T-cell (primary cell): ENCODE results near the gene AGXT. TPM values are rescaled to one million over a fixed set of nuclear protein-coding genes. Genes with fewer than 3 reads are reported as not detected.

Experiments used
- ATAC-seq, 4 experiments: fragments of 200-7000 bp in 3 of 4; fragments of 150-1000 bp in 1 of 4; cut with Tn5 transposase; replicated peaks in 1 of 4; 1 replicate in 3 of 4; 2 replicates in 1 of 4; pipeline ENCODE4 v1.10.0; 2021; ENCODE audit warnings: moderate library complexity in 3 of 4, mild to moderate bottlenecking in 2 of 4, moderate number of reproducible peaks in 1 of 4
- CTCF ChIA-PET, 2 donors: fragments of 300-600 bp; sonication (Branson Sonifier 250); formaldehyde crosslinking; loops; one replicate each; lab custom pipeline; 2022; ENCODE audit warnings: antibody characterized with exemption in 2 of 2; lab: Charles Lee
- POLR2A ChIA-PET, 2 donors: fragments of 300-600 bp; sonication (Branson Sonifier 250); formaldehyde crosslinking; loops; one replicate each; lab custom pipeline; 2022; ENCODE audit warnings: antibody characterized with exemption in 2 of 2; lab: Charles Lee
- DNase-seq, 35 experiments: peaks; one replicate each; pipeline versions ENCODE4 v3.0.0 to v3.0.0-alpha.2; 2013 to 2023
- H3K27ac ChIP-seq: one replicate; pipeline ENCODE4 v1.5.1; 2013; ENCODE audit warnings: low read length
- H3K27me3 ChIP-seq, 2 experiments: replicated peaks in 1 of 2; 1 replicate in 1 of 2; 2 replicates in 1 of 2; pipeline versions ENCODE4 v1.6.1 to v1.7.0; 2013; ENCODE audit warnings: low read length in 1 of 2, mixed read lengths in 1 of 2; ENCODE audit not compliant: control insufficient read depth in 2 of 2, insufficient read depth in 2 of 2; ENCODE audit errors: extremely low read depth in 1 of 2
- H3K36me3 ChIP-seq, 2 donors: 1 replicate in 1 of 2; 2 replicates in 1 of 2; pipeline versions ENCODE4 v1.6.1 to v1.7.0; 2013; ENCODE audit warnings: low read length in 1 of 2; ENCODE audit not compliant: control insufficient read depth in 2 of 2, insufficient read depth in 1 of 2; ENCODE audit errors: extremely low read depth in 1 of 2
- H3K4me1 ChIP-seq, 2 experiments: 1 replicate in 1 of 2; 2 replicates in 1 of 2; pipeline versions ENCODE4 v1.6.1 to v1.7.0; 2013; ENCODE audit warnings: low read length in 2 of 2, mixed read lengths in 1 of 2; ENCODE audit not compliant: insufficient read depth in 2 of 2, control insufficient read depth in 1 of 2; ENCODE audit errors: extremely low read depth in 1 of 2
- H3K4me3 ChIP-seq, 2 donors: 1 replicate in 1 of 2; 2 replicates in 1 of 2; pipeline versions ENCODE4 v1.5.1 to v1.7.0; 2013; ENCODE audit warnings: mild to moderate bottlenecking in 2 of 2, low read length in 1 of 2, moderate library complexity in 1 of 2; ENCODE audit not compliant: control insufficient read depth in 1 of 2; ENCODE audit errors: extremely low read depth in 1 of 2
- H3K9me3 ChIP-seq: 2 replicates; pipeline ENCODE4 v1.7.0; 2013
- H3K27ac Mint-ChIP-seq, 2 donors: one replicate each; pipeline ENCODE4 v1.8.0; 2020 to 2021; ENCODE audit warnings: mild to moderate bottlenecking in 2 of 2, mixed read lengths in 2 of 2
- H3K27me3 Mint-ChIP-seq, 2 donors: one replicate each; pipeline ENCODE4 v1.8.0; 2021 to 2022; ENCODE audit warnings: mixed read lengths in 2 of 2
- H3K36me3 Mint-ChIP-seq: one replicate; pipeline ENCODE4 v1.8.0; 2021; ENCODE audit warnings: mixed read lengths
- H3K4me1 Mint-ChIP-seq, 3 donors: one replicate each; pipeline ENCODE4 v1.8.0; 2020 to 2022; ENCODE audit warnings: mixed read lengths in 3 of 3, mild to moderate bottlenecking in 1 of 3
- H3K4me3 Mint-ChIP-seq, 3 donors: one replicate each; pipeline ENCODE4 v1.8.0; 2020 to 2022; ENCODE audit warnings: mild to moderate bottlenecking in 3 of 3, mixed read lengths in 3 of 3, moderate library complexity in 3 of 3
- H3K9me3 Mint-ChIP-seq, 3 donors: one replicate each; pipeline ENCODE4 v1.8.0; 2020 to 2022; ENCODE audit warnings: mixed read lengths in 3 of 3
- WGBS: methylation state at CpG from one replicate; pipeline ENCODE4 v1.1.5; 2013; ENCODE audit warnings: missing lambda C conversion rate; ENCODE audit not compliant: insufficient coverage; 5-methylcytosine and 5-hydroxymethylcytosine counted together
- total RNA-seq, 35 experiments: library from RNA in 6 of 35; stranded (reverse) in 6 of 35; fragments of 120-200 nt in 1 of 35; gene quantifications; one replicate each; pipeline versions ENCODE4 v1.2.1 to v1.2.4 and lab custom pipeline; 2013 to 2026

The AGXT gene
- total RNA-seq, 5 donors from 2014 or later (not counting 1 experiment from before 2014, with no cell fraction given), result 0.41 to 0.88 (median 0.76) TPM; not detected in 2

- H3K9me3 Mint-ChIP-seq, result no peaks in the 10 kb centered on the region
- WGBS, result 77% methylated on average over 16 of the region's 34 CpGs
Measured at GRCh38 chr2:240903191-240904060, 34.8 kb downstream of the AGXT start.

GRCh38 chr2:240904216-240905175 is 35.9 kb downstream of the AGXT start:
- POLR2A ChIA-PET, result no interaction called here
- CTCF ChIA-PET, result no interaction called here
- Mint-ChIP-seq H3K9me3 (no peaks in the 10 kb centered on the region), H3K4me3 (no peak overlapping the region), H3K4me1 (no peaks in the 10 kb centered on the region), H3K27ac (no peak overlapping the region), H3K36me3 (no peaks in the 10 kb centered on the region), H3K27me3 (peaks cover 5% of the 10 kb centered on the region in 2 donors)
- Histone ChIP-seq H3K9me3 (no peaks in the 10 kb centered on the region), H3K36me3 (no peaks in the 10 kb centered on the region), H3K27me3 (peaks cover 0 to 25% of the 10 kb centered on the region in 2 experiments), H3K4me1 (no peaks in the 10 kb centered on the region), H3K27ac (no peak overlapping the region), H3K4me3 (no peak overlapping the region)
- no peak for ATAC-seq
- 84% methylated on average over 17 of the region's 19 CpGs for WGBS
- DNase-seq, result no peak

More at GRCh38 chr2:240903191-240904060, 34.8 kb downstream of the AGXT start:
- no peak overlapping the region for H3K27ac ChIP-seq
- peaks cover 0 to 25% of the 10 kb centered on the region in 2 experiments for H3K27me3 ChIP-seq
- no peaks in the 10 kb centered on the region for H3K4me1 Mint-ChIP-seq
- H3K4me3 ChIP-seq, result no peak overlapping the region
- H3K27ac Mint-ChIP-seq, result no peak overlapping the region
- H3K9me3 ChIP-seq, result no peaks in the 10 kb centered on the region
- no peak for ATAC-seq
- no peak overlapping the region for H3K4me3 Mint-ChIP-seq
- no peaks in the 10 kb centered on the region for H3K36me3 Mint-ChIP-seq
- no peaks in the 10 kb centered on the region for H3K36me3 ChIP-seq
- peaks cover 5% of the 10 kb centered on the region in 2 donors for H3K27me3 Mint-ChIP-seq
- ChIA-PET CTCF (no interaction called here), POLR2A (no interaction called here)
- DNase-seq, result no peak
- H3K4me1 ChIP-seq, result no peaks in the 10 kb centered on the region

GRCh38 chr2:240905176-240905781 is 36.7 kb downstream of the AGXT start:
- ChIA-PET POLR2A (no interaction called here), CTCF (no interaction called here)
- H3K9me3 Mint-ChIP-seq, result no peaks in the 10 kb centered on the region
- peaks cover 5 to 6% of the 10 kb centered on the region in 2 donors for H3K27me3 Mint-ChIP-seq
- DNase-seq, result no peak
- no peaks in the 10 kb centered on the region for H3K36me3 ChIP-seq
- H3K4me3 ChIP-seq, result no peak overlapping the region
- ATAC-seq, result no peak
- WGBS, result 61% methylated on average over 12 of the region's 13 CpGs
- H3K9me3 ChIP-seq, result no peaks in the 10 kb centered on the region
- no peaks in the 10 kb centered on the region for H3K36me3 Mint-ChIP-seq
- H3K27me3 ChIP-seq, result peaks cover 0 to 33% of the 10 kb centered on the region in 2 experiments
- no peak overlapping the region for H3K27ac ChIP-seq
- H3K4me3 Mint-ChIP-seq, result no peak overlapping the region
- no peak overlapping the region for H3K27ac Mint-ChIP-seq
- H3K4me1 Mint-ChIP-seq, result no peaks in the 10 kb centered on the region
- no peaks in the 10 kb centered on the region for H3K4me1 ChIP-seq

GRCh38 chr2:240906141-240906910 is 37.7 kb downstream of the AGXT start, which contains the start of gene CROCC2:
TSS of gene CROCC2 (plus strand) at chr2:240906336. CDS start at chr2:240906514, 178 bp downstream.
- Histone ChIP-seq H3K4me3 (no peak within 1 kb of the TSS), H3K9me3 (no peaks in the 10 kb centered on the region), H3K4me1 (no peaks in the 10 kb centered on the region), H3K27me3 (peaks cover 0 to 37% of the 10 kb centered on the region in 2 experiments), H3K27ac (no peak within 1 kb of the TSS), H3K36me3 (no peaks in the 10 kb centered on the region)
- DNase-seq (no peak), ATAC-seq (no peak)
- Mint-ChIP-seq H3K4me3 (no peak within 1 kb of the TSS), H3K9me3 (no peaks in the 10 kb centered on the region), H3K27me3 (peaks cover 9 to 10% of the 10 kb centered on the region in 2 donors), H3K4me1 (no peaks in the 10 kb centered on the region), H3K36me3 (no peaks in the 10 kb centered on the region), H3K27ac (no peak within 1 kb of the TSS)
- ChIA-PET CTCF (no interaction called here), POLR2A (no interaction called here)
- 78% methylated on average over 22 of the region's 23 CpGs for WGBS

- Histone ChIP-seq H3K36me3 (no peaks in the 10 kb centered on the region), H3K4me1 (no peaks in the 10 kb centered on the region), H3K9me3 (no peaks in the 10 kb centered on the region), H3K27ac (no peak overlapping the region), H3K27me3 (peaks cover 0 to 44% of the 10 kb centered on the region in 2 experiments), H3K4me3 (no peak overlapping the region)
- POLR2A ChIA-PET, result no interaction called here
- DNase-seq (no peak), ATAC-seq (no peak)
- CTCF ChIA-PET, result no interaction called here
- 74% methylated on average over 21 of the region's 22 CpGs for whole genome bisulfite sequencing
- Mint-ChIP-seq H3K27me3 (peaks cover 10 to 16% of the 10 kb centered on the region in 2 donors), H3K9me3 (no peaks in the 10 kb centered on the region), H3K4me1 (no peaks in the 10 kb centered on the region), H3K27ac (no peak overlapping the region), H3K36me3 (no peaks in the 10 kb centered on the region), H3K4me3 (no peak overlapping the region)
Measured at GRCh38 chr2:240906911-240907590, 38.4 kb downstream of the AGXT start.
